Measurements from ENCODE around the gene CFAP70. TPM values are rescaled to one million over a fixed set of nuclear protein-coding genes. Genes with fewer than 3 reads are reported as not detected.
A peak's percentile ranks its signal among the peaks of the same experiment; 100 is the strongest.

CFAP70 gene
- total RNA-seq, 2 experiments from 2014 or later: 0.58 to 0.71 TPM

DNA sequence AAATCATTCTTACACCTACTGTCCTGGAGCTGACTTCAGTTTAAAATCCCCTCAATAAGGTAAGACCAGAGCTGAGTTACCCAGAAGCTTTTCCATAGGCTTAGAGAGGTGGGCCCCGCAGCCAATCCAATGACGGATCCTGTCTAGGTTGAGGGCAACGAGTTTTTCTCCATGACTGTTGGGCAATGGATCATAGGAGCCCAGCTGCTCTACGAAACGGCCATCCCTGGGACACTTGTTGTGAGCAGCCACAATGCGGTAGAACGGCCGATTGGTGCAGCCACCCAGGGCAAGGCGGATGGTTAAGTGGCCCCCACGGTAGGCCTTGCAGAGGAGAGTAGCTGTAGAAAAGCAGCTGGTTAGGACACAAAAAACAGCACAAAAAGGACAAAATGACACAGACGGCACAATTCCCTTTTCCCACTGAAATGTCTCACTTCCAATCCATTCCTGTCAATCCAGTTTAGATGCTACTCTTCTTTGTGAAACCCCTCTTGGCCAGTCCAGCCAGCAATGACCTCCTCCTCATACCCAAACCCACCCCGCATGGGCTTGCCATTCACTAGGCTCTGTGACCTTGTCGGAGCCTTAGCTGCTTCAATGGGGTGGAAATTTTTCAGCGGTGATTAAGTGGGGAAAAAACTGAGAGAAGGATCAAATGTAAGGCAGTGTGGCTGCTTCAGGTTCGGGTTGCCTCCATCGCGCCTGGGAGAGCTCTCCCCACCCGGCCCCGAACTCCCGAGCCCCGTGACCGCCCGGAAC, 106.8 kb downstream of the CFAP70 start:
- DNase-seq: peak; percentile 45
- H3K4me3 Mint-ChIP-seq: peak overlapping the region; percentile 94
- POLR2A ChIA-PET: interaction anchor here (0.6 to 1.8 kb wide), 8 partner anchors 10 to 478 kb away, joined by 3 to 5 read pairs (median 4); no protein-coding TSS in a partner anchor
- H3K27me3 Mint-ChIP-seq: no peaks in the 10 kb centered on the region
- CTCF ChIA-PET: interaction anchor here (1.8 to 2.9 kb wide), 3 partner anchors 10 to 13 kb away, joined by 5 to 16 read pairs (median 6); no protein-coding TSS in a partner anchor
- intact Hi-C loops (cut with DNase I, micrococcal nuclease): loop anchor here (1.0 to 10.0 kb wide), 12 partner anchors 84 to 623 kb away; partner anchors contain the start of genes ANXA7 (in 2 of the 2), CFAP70 (in 2 of the 2), CAMK2G (in 1 of the 2) and ECD (in 1 of the 2)
- H3K9me3 Mint-ChIP-seq (ENCODE audit: low read depth): no peaks in the 10 kb centered on the region
- peak overlapping the region; percentile 98 for H3K27ac Mint-ChIP-seq
- peak; percentile 68 for ATAC-seq
- H3K4me1 Mint-ChIP-seq: peaks cover 33% of the 10 kb centered on the region
- peaks cover 42% of the 10 kb centered on the region for H3K36me3 Mint-ChIP-seq (ENCODE audit: low read depth)

DNA sequence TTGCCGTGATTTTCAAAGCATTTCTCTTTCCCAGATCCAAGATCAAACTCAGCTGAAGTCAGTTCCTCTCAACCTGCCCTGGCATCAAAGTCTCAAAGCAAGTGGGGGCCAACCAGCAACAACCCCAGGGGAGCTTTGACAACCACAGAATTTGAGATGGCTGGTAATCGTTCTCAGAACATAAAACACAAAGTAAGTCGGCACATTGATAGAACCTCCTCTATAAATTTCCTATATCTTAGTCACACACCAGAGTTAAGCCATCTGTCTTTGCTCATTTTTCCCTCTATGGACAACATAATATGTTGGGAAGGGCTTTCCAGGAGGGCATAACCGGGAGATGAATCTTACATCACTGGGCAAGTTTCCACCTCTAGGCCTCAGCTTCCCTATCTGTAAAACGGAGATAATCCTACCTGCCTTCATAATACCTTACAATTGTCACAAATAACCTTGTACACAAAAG, 110.4 kb downstream of the CFAP70 start:
- Mint-ChIP-seq H3K27me3 (no peaks in the 10 kb centered on the region), H3K9me3 (ENCODE audit: low read depth) (no peaks in the 10 kb centered on the region), H3K36me3 (ENCODE audit: low read depth) (peaks cover 76% of the 10 kb centered on the region), H3K27ac (peak overlapping the region; percentile 97), H3K4me3 (peak overlapping the region; percentile 99), H3K4me1 (peaks cover 53% of the 10 kb centered on the region)
- intact Hi-C loops (cut with DNase I, micrococcal nuclease): loop anchor here (5.0 to 10.0 kb wide), 5 partner anchors 151 to 1964 kb away; partner anchors contain the start of genes ANAPC16 (in 1 of the 2), ASCC1 (in 1 of the 2), P4HA1 (in 1 of the 2) and VCL (in 1 of the 2)
- ATAC-seq (no peak), DNase-seq (no peak)
- ChIA-PET CTCF (no interaction called here), POLR2A (no interaction called here)

DNA sequence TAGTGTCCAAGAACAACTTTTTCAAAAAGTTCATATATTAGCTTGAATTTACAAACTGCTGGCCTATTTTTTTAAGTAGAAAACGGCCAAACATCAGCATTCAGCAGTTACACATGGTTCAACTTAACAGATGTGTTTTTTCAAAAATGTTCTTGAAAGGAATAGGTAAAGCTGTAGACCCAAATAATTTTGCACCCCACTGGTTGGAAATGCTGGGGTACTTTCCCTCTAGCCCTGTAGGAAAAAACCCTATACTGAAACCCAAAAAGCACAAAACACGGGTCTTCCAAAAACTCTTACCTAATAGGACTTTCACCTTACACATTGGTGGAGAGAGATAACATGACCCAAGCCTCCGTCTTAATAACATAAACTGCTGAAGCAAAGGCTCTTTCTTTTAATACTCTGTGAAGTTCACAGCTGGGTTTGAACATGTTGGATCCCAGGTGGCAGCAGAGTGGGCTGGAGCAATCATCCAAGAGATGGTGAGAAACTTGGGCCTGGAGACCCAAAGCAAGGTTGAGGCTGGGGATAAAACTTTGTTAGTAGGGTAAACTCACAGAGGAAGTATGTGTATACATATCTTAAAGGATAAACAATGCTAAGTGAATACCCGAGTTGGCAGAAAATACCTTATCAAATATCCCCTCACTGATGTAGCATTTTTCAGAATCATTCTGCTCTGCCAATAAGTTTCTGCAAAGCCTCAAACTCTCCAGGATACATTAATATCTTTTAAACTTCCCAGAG, 111.0 kb downstream of the CFAP70 start:
- ChIA-PET POLR2A (interaction anchor here (0.7 to 3.3 kb wide), 8 partner anchors 8 to 1720 kb away, joined by 3 to 21 read pairs (median 6); partner anchors contain the start of genes P4HA1 and PPP3CB), CTCF (interaction anchor here (0.6 to 1.5 kb wide), 3 partner anchors 12 to 1550 kb away, joined by 3 to 8 read pairs (median 4); no protein-coding TSS in a partner anchor)
- Mint-ChIP-seq H3K9me3 (ENCODE audit: low read depth) (no peaks in the 10 kb centered on the region), H3K4me1 (peaks cover 57% of the 10 kb centered on the region), H3K27me3 (no peaks in the 10 kb centered on the region), H3K27ac (peak overlapping the region; percentile 97), H3K36me3 (ENCODE audit: low read depth) (peaks cover 82% of the 10 kb centered on the region), H3K4me3 (peak overlapping the region; percentile 99)
- peak; percentile 20 for DNase-seq
- no peak for ATAC-seq
- intact Hi-C loops (cut with DNase I, micrococcal nuclease): loop anchor here (1.0 to 10.0 kb wide), 15 partner anchors 79 to 1965 kb away; partner anchors contain the start of genes P4HA1 (in 2 of the 2), ANAPC16 (in 1 of the 2), ANXA7 (in 1 of the 2) and ASCC1 (in 1 of the 2)

DNA sequence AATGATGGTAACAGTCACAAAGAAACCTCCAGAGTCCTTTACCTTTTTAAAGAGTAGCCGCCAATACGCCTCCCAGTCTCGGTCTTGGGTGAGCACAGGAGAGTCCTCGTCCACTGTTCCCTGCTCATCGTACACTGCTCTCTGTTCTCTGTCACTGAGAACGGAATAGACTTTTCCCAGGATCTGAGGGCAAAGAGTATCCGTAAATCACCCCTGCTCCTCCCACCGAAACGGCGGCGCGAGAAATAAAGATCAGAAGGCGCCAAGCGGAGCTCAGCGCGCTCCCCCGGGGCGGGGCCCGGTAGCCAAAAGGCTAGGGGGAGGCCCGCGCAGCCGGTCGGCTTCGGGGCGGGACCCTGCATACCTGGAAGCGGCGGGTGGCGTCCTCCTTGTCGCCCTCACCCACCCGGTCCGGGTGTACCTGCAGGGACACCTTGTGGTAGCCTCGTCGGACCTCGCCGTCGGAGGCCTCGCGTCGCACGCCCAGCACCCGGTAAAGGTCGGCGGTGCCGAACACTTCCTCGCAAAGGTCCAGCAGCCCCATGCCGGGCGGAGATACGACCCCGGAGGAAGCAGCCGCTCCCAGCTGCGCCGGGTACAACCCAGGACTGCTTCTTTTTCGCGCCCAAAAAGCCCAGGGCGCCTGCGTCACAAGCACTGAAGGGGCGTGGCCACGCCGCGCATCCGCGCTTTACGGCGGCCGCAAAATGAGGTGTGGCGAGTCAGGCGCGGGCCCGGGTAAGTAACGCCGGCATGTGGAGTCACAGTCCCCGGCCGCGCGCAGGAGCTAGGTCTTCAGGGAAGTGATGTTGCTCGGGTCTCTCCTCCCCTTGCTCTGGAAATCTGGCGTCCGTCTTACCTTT, 111.8 kb downstream of the CFAP70 start, which contains the start of gene DNAJC9:
Gene DNAJC9, minus strand, starts transcription at position 610 of the 863 bp plus-strand sequence. Its CDS starts 66 bp downstream, at position 544.
- intact Hi-C loops (cut with DNase I, micrococcal nuclease): loop anchor here (1.0 to 10.0 kb wide), 17 partner anchors 79 to 1965 kb away; partner anchors contain the start of genes P4HA1 (in 2 of the 2), ANAPC16 (in 1 of the 2), ANXA7 (in 1 of the 2) and ASCC1 (in 1 of the 2)
- POLR2A ChIA-PET: interaction anchor here (0.6 to 3.3 kb wide), 16 partner anchors 9 to 1721 kb away, joined by 3 to 21 read pairs (median 4); partner anchors contain the start of genes ANXA7, ECD, FAM149B1 and P4HA1
- CTCF ChIA-PET: interaction anchor here (0.6 to 1.5 kb wide), 4 partner anchors 11 to 63 kb away, joined by 3 to 8 read pairs (median 4); no protein-coding TSS in a partner anchor
- peak; percentile 99 for DNase-seq
- Mint-ChIP-seq H3K4me1 (peaks cover 58% of the 10 kb centered on the region), H3K4me3 (peak within 1 kb of the TSS; percentile 99), H3K9me3 (ENCODE audit: low read depth) (no peaks in the 10 kb centered on the region), H3K27ac (peak within 1 kb of the TSS; percentile 97), H3K27me3 (no peaks in the 10 kb centered on the region), H3K36me3 (ENCODE audit: low read depth) (peaks cover 83% of the 10 kb centered on the region)
- ATAC-seq: peak; percentile 94

DNA sequence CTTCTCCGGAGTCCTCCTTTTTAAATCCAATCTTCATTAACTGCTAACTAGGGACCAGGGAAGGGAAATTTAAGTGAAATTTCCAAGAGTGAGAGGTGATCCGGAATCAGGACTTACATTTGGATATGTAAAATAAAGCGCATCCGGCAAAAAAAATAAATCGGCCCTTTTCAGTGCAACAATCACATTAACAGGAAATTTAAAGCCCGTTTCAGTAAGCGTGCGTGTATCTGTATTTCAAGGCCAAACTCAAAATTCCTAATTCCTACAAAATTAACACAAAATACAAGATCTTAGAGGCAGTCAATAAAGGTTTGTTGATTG, 112.4 kb downstream of the CFAP70 start:
- Mint-ChIP-seq H3K36me3 (ENCODE audit: low read depth) (peaks cover 81% of the 10 kb centered on the region), H3K4me3 (peak overlapping the region; percentile 99), H3K9me3 (ENCODE audit: low read depth) (no peaks in the 10 kb centered on the region), H3K27ac (peak overlapping the region; percentile 97), H3K4me1 (peaks cover 53% of the 10 kb centered on the region), H3K27me3 (no peaks in the 10 kb centered on the region)
- ChIA-PET POLR2A (interaction anchor here (1.0 to 3.3 kb wide), 8 partner anchors 9 to 379 kb away, joined by 3 to 21 read pairs (median 8); partner anchors contain the start of genes ECD, FAM149B1 and P4HA1), CTCF (interaction anchor here (0.6 to 1.5 kb wide), 4 partner anchors 10 to 395 kb away, joined by 3 to 8 read pairs (median 4); no protein-coding TSS in a partner anchor)
- no peak for DNase-seq
- no peak for ATAC-seq
- intact Hi-C loops (cut with DNase I, micrococcal nuclease): loop anchor here (1.0 to 10.0 kb wide), 9 partner anchors 149 to 1966 kb away; partner anchors contain the start of genes ANAPC16 (in 1 of the 2), ASCC1 (in 1 of the 2), MCU (in 1 of the 2) and MICU1 (in 1 of the 2)

DNA sequence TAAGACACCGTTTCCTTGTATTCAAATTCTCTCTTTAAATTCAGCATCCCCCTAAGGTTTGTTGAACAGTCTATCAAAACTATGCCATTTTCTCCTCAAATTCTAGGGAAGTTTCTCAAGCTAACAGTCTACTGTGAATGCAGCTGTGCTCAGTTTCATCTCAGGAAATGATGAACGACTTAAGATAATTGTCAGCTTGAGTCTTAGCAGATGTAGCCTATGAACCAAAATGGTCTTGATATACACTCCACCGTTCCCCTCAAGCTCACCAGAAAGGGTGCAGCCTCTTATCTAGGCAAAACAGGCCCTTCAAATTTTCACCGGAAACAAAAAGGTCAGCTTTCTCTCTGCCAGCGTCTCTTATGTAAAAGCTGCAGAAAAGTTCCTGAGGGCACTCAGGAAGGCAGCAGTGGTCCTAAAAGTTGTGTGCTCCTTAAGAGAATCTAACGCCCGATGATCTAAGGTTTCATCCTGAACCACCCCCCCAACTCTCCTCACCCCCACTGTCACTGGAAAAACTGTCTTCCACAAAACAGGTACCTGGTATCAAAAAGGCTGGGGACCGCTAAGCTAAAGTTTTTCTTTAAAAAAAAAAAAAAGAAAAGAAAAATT, 113.7 kb downstream of the CFAP70 start:
- Mint-ChIP-seq H3K27me3 (no peaks in the 10 kb centered on the region), H3K4me1 (peaks cover 43% of the 10 kb centered on the region), H3K4me3 (peak overlapping the region; percentile 99), H3K36me3 (ENCODE audit: low read depth) (peaks cover 79% of the 10 kb centered on the region), H3K9me3 (ENCODE audit: low read depth) (no peaks in the 10 kb centered on the region), H3K27ac (peak overlapping the region; percentile 74)
- intact Hi-C loops (cut with DNase I, micrococcal nuclease): loop anchor here (5.0 to 10.0 kb wide), 5 partner anchors 148 to 1967 kb away; partner anchors contain the start of genes ANAPC16 (in 1 of the 2), ASCC1 (in 1 of the 2), P4HA1 (in 1 of the 2) and VCL (in 1 of the 2)
- no peak for DNase-seq
- no peak for ATAC-seq
- CTCF ChIA-PET: interaction anchor here (0.6 to 0.9 kb wide), 3 partner anchors 33 to 114 kb away, joined by 3 read pairs; partner anchors contain the start of gene CFAP70
- POLR2A ChIA-PET: interaction anchor here (0.6 to 3.3 kb wide), 3 partner anchors 8 to 489 kb away, joined by 4 to 21 read pairs (median 5); no protein-coding TSS in a partner anchor

DNA sequence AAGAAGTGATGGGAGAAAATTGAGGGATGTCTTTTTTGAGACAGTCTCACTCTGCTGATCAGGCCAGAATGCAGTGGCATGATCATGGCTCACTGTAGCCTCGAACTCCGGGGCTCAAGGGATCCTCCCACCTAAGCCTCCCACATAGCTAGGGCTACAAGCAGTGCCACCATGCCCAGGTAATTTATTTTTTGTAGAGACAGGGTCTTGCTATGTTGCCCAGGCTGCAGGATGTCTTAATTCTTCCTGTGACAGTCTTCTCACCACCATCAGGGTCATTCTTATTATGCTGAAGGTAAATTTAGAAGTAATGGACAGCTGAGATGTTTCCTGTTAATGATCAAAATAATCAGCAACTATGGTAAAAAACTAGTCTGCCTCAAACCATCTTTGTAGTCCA, 118.8 kb downstream of the CFAP70 start:
- H3K36me3 Mint-ChIP-seq (ENCODE audit: low read depth): peaks cover 57% of the 10 kb centered on the region
- no peak overlapping the region for H3K27ac Mint-ChIP-seq
- peaks cover 22% of the 10 kb centered on the region for H3K4me1 Mint-ChIP-seq
- H3K27me3 Mint-ChIP-seq: no peaks in the 10 kb centered on the region
- DNase-seq: no peak
- intact Hi-C loops (cut with DNase I, micrococcal nuclease): loop anchor here in 1 of 2 experiments (10.0 kb wide), 1 partner anchor 755 kb away; the partner anchor contains the start of gene VCL
- POLR2A ChIA-PET: interaction anchor here (0.6 to 0.8 kb wide), 2 partner anchors 379 to 742 kb away, joined by 3 to 7 read pairs; no protein-coding TSS in a partner anchor
- ATAC-seq: no peak
- H3K9me3 Mint-ChIP-seq (ENCODE audit: low read depth): no peaks in the 10 kb centered on the region
- CTCF ChIA-PET: no interaction called here
- H3K4me3 Mint-ChIP-seq: no peak overlapping the region

DNA sequence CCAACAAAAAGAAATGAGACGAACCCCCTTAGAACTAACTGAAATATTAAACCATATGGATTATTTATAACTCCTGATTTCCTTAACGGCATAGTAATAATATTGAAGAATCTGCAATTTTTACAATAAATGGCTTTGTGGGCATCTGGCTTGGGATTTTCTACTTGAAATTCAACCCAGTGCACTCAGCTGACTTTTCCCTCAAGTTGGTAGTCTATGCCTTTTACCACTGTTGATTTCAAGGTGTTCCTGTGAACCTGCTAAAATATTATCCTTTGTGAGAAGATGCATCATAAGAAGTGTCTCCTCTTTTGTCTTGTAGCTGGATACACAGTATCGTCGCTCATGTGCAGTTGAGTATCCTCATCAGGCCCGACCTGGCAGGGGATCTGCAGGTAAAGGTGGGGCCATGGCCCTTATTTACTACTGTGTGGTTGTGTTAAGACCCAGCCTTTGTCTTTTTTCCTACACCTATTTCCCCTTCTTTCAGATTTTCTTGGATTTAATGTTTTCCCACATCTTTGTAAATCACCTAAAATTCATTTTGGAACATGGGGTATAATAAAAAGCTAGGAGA, 119.6 kb downstream of the CFAP70 start:
- ChIA-PET POLR2A (interaction anchor here (0.6 to 4.0 kb wide), 3 partner anchors 7 to 380 kb away, joined by 3 to 21 read pairs (median 8); partner anchors contain the start of gene DNAJC9), CTCF (interaction anchor here (1.1 kb wide), 1 partner anchor 14 kb away, joined by 5 read pairs; the partner anchor contains the start of gene MRPS16)
- Mint-ChIP-seq H3K27ac (no peak overlapping the region), H3K9me3 (ENCODE audit: low read depth) (no peaks in the 10 kb centered on the region), H3K4me1 (peaks cover 14% of the 10 kb centered on the region), H3K4me3 (no peak overlapping the region), H3K27me3 (no peaks in the 10 kb centered on the region), H3K36me3 (ENCODE audit: low read depth) (peaks cover 48% of the 10 kb centered on the region)
- intact Hi-C loops (cut with DNase I, micrococcal nuclease): no loop called here
- ATAC-seq (no peak), DNase-seq (no peak)

DNA sequence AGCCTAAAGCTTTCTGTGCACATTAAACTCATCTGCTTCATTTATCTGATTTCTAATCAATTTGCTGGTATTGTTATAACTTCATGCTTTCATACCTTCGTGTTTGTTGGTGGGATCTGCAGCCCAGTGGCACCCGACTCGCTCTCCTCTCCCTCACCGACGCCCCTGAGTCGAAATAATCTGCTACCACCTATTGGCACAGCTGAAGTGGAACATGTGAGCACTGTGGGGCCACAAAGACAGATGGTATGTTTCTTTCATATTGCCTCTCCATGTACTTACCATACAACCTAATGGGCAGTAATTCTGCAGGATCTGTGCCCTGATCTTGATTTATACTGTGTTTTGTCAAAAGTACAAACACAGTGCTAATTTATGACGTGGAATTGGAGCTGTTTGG, 124.0 kb downstream of the CFAP70 start:
- CTCF ChIA-PET: interaction anchor here (1.8 kb wide), 1 partner anchor 10 kb away, joined by 3 read pairs; no protein-coding TSS in a partner anchor
- POLR2A ChIA-PET: interaction anchor here (0.6 to 4.0 kb wide), 2 partner anchors 12 to 234 kb away, joined by 5 to 21 read pairs; partner anchors contain the start of gene DNAJC9
- H3K9me3 Mint-ChIP-seq (ENCODE audit: low read depth): no peaks in the 10 kb centered on the region
- DNase-seq (no peak), ATAC-seq (no peak)
- H3K27ac Mint-ChIP-seq: no peak overlapping the region
- H3K27me3 Mint-ChIP-seq: no peaks in the 10 kb centered on the region
- peaks cover 26% of the 10 kb centered on the region for H3K36me3 Mint-ChIP-seq (ENCODE audit: low read depth)
- no peak overlapping the region for H3K4me3 Mint-ChIP-seq
- no peaks in the 10 kb centered on the region for H3K4me1 Mint-ChIP-seq
- intact Hi-C loops (cut with DNase I, micrococcal nuclease): no loop called here

All from activated CD4-positive, alpha-beta T cell treated with anti-CD3 and anti-CD28 coated beads for 36 hours (primary cell).